ENCODE measurements around the gene CNGA2.

DNA sequence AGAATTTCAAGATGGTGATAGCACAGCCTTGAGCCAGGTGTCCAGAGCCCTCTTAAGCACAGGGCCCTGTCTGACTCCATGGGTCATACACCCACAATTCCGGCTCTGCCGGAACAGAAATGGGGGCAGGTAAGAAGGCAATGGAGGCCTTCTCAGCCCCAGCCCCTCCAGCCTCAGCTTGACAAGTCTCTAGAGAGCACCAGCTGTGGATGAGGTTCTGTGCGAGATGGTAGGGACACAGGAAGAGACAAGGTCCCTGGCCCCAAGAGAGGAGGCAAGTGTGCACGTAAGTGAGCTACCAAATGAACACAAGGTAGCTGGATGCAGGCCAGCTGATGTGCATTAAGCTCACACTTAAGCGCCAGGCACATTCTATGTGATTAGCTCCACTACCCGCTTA is 41.7 kb upstream of the CNGA2 start:
- no peak for TF ChIP-seq POLR2AphosphoS5 (IDR thresholded peaks at IDR 0.05; ENCODE audit: insufficient read depth in 1 of 2, low read depth in 1 of 2)
- TF ChIP-seq, protein P1, sequence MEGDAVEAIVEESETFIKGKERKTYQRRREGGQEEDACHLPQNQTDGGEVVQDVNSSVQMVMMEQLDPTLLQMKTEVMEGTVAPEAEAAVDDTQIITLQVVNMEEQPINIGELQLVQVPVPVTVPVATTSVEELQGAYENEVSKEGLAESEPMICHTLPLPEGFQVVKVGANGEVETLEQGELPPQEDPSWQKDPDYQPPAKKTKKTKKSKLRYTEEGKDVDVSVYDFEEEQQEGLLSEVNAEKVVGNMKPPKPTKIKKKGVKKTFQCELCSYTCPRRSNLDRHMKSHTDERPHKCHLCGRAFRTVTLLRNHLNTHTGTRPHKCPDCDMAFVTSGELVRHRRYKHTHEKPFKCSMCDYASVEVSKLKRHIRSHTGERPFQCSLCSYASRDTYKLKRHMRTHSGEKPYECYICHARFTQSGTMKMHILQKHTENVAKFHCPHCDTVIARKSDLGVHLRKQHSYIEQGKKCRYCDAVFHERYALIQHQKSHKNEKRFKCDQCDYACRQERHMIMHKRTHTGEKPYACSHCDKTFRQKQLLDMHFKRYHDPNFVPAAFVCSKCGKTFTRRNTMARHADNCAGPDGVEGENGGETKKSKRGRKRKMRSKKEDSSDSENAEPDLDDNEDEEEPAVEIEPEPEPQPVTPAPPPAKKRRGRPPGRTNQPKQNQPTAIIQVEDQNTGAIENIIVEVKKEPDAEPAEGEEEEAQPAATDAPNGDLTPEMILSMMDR (IDR thresholded peaks at IDR 0.05): no peak
- TF ChIP-seq POLR2A (IDR thresholded peaks at IDR 0.05): no peak

Data from vagina (tissue), 2 donors.